AG04450 (cell line): ENCODE data around the gene PRKAG2. TPM values are rescaled to one million over a fixed set of nuclear protein-coding genes. Genes with fewer than 3 reads are reported as not detected.

ENCODE experiments used
- CTCF ChIA-PET: fragments of 300-600, 350-600 bp; formaldehyde crosslinking; extraction: SDS; loops from one replicate; lab custom pipeline; 2022; ENCODE audit warnings: antibody characterized with exemption, inconsistent platforms; lab: Charles Lee
- POLR2A ChIA-PET: fragments of 350-600 bp; formaldehyde crosslinking; extraction: SDS; loops from one replicate; lab custom pipeline; 2021; ENCODE audit warnings: antibody characterized with exemption, inconsistent platforms; lab: Yijun Ruan, JAX
- DNase-seq: peaks from one replicate; pipeline ENCODE4 v3.0.0-alpha.2; 2011; ENCODE audit warnings: low read depth, low spot score
- H3K27ac ChIP-seq: one replicate; pipeline ENCODE4 v1.5.1; 2012; ENCODE audit warnings: low read depth, low read length, control low read depth
- H3K27me3 ChIP-seq: one replicate; pipeline ENCODE4 v1.6.0; 2012; ENCODE audit warnings: low read length; ENCODE audit not compliant: control insufficient read depth, insufficient read depth
- H3K4me3 ChIP-seq: 2 replicates; pipeline ENCODE4 v1.5.1; 2011; ENCODE audit warnings: mild to moderate bottlenecking, low read depth, low read length, control low read depth
- H3K9me3 ChIP-seq: 2 replicates; pipeline ENCODE4 v1.5.1; 2012; ENCODE audit warnings: low read length; ENCODE audit not compliant: control insufficient read depth, insufficient read depth
- polyA plus RNA-seq: library from polyadenylated mRNA; depleted of rRNA; stranded (reverse); fragments of >200 nt; gene quantifications from 2 replicates; pipeline ENCODE4 v1.2.3, GENCODE V29; 2011
- TF ChIP-seq, protein P1 (sequence below): IDR thresholded peaks from 2 replicates; pipeline ENCODE4 v1.5.1; 2011; ENCODE audit warnings: low read depth, low read length, control low read depth, inconsistent platforms

Gene PRKAG2
- polyA plus RNA-seq, 1 experiment, result 45.0 TPM

GRCh38 chr7:151775547-151776443, 101.1 kb downstream of the PRKAG2 start:
- no peak for DNase-seq
- Histone ChIP-seq H3K9me3 (peaks cover 19% of the 10 kb centered on the region), H3K4me3 (no peak overlapping the region), H3K27ac (no peak overlapping the region), H3K27me3 (peaks cover 60% of the 10 kb centered on the region)
- POLR2A ChIA-PET, result interaction anchor here (0.7 kb wide), 1 partner anchor 328 kb away, joined by 3 read pairs; no protein-coding TSS in a partner anchor
- CTCF ChIA-PET, result interaction anchor here (0.5 kb wide), 1 partner anchor 471 kb away, joined by 7 read pairs; no protein-coding TSS in a partner anchor
- TF ChIP-seq, protein P1, sequence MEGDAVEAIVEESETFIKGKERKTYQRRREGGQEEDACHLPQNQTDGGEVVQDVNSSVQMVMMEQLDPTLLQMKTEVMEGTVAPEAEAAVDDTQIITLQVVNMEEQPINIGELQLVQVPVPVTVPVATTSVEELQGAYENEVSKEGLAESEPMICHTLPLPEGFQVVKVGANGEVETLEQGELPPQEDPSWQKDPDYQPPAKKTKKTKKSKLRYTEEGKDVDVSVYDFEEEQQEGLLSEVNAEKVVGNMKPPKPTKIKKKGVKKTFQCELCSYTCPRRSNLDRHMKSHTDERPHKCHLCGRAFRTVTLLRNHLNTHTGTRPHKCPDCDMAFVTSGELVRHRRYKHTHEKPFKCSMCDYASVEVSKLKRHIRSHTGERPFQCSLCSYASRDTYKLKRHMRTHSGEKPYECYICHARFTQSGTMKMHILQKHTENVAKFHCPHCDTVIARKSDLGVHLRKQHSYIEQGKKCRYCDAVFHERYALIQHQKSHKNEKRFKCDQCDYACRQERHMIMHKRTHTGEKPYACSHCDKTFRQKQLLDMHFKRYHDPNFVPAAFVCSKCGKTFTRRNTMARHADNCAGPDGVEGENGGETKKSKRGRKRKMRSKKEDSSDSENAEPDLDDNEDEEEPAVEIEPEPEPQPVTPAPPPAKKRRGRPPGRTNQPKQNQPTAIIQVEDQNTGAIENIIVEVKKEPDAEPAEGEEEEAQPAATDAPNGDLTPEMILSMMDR, result no peak

DNA sequence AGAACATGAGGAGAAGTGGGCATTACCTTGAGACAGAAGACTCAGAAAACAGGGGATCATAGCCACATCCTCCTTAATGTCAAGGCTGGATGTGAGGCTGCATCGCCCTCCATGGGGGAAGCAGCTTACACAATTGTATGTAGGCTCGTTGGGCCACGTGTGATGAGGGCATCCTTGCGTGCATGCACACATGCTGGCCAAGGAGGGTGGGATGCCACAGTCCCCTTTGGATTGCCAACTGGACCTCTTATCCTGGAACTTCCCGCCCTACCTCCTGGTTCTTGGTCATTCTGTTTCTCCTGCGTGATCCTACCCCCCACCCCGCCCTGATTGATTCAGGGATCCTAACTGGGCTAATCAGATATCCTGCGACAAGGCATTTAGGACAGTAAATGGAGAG, 102.0 kb downstream of the PRKAG2 start:
- no peak for DNase-seq
- Histone ChIP-seq H3K9me3 (peaks cover 19% of the 10 kb centered on the region), H3K4me3 (no peak overlapping the region), H3K27ac (no peak overlapping the region), H3K27me3 (peaks cover 60% of the 10 kb centered on the region)
- TF ChIP-seq, protein P1, result no peak
- ChIA-PET POLR2A (interaction anchor here (0.7 kb wide), 1 partner anchor 327 kb away, joined by 3 read pairs; no protein-coding TSS in a partner anchor), CTCF (no interaction called here)

- peaks cover 61% of the 10 kb centered on the region for H3K27me3 ChIP-seq
- no peak for DNase-seq
- ChIA-PET CTCF (interaction anchor here (1.0 to 1.1 kb wide), 2 partner anchors 8 to 9 kb away, joined by 3 to 4 read pairs; no protein-coding TSS in a partner anchor), POLR2A (no interaction called here)
- H3K4me3 ChIP-seq, result no peak overlapping the region
- H3K27ac ChIP-seq, result no peak overlapping the region
- TF ChIP-seq, protein P1, result no peak
- H3K9me3 ChIP-seq, result peaks cover 15% of the 10 kb centered on the region
Measured at GRCh38 chr7:151773797-151774196, 103.1 kb downstream of the PRKAG2 start.

GRCh38 chr7:151770232-151770631, 106.7 kb downstream of the PRKAG2 start:
- H3K27me3 ChIP-seq, result peaks cover 59% of the 10 kb centered on the region
- no peak overlapping the region for H3K27ac ChIP-seq
- TF ChIP-seq, protein P1, result no peak
- ChIA-PET POLR2A (no interaction called here), CTCF (interaction anchor here (1.0 to 2.2 kb wide), 2 partner anchors 10 to 12 kb away, joined by 4 to 14 read pairs; no protein-coding TSS in a partner anchor)
- H3K9me3 ChIP-seq, result no peaks in the 10 kb centered on the region; the same call in 1 of the 2 replicates
- H3K4me3 ChIP-seq, result no peak overlapping the region
- DNase-seq, result no peak
